ENCODE measurements around the gene HSF5. TPM values are rescaled to one million over a fixed set of nuclear protein-coding genes. Genes with fewer than 3 reads are reported as not detected.

Gene HSF5
- polyA plus RNA-seq, 3 donors, result 0.07 TPM; not detected in 2

- no peak overlapping the region for H3K27ac Mint-ChIP-seq
- Histone ChIP-seq H3K9ac (ENCODE audit: insufficient read depth, low read length, poor library complexity, severe bottlenecking) (no peak overlapping the region), H3K4me3 (replicated peaks in 1 of 3; ENCODE audit: low read depth in 2 of 3, low read length in 3 of 3) (no peak overlapping the region), H2AFZ (ENCODE audit: insufficient read depth, low read depth, low read length, poor library complexity, severe bottlenecking) (no peak overlapping the region), H3K9me3 (replicated peaks in 1 of 2; ENCODE audit: control insufficient read depth in 1 of 2, insufficient read depth in 1 of 2, low read length in 2 of 2) (no peaks in the 10 kb centered on the region), H3K4me2 (replicated peaks; ENCODE audit: extremely low read depth, low read length, poor library complexity, severe bottlenecking) (no peak overlapping the region), H3K27me3 (ENCODE audit: control insufficient read depth in 2 of 2, insufficient read depth in 2 of 2, low read length in 2 of 2) (no peaks in the 10 kb centered on the region), H3K79me2 (ENCODE audit: insufficient read depth, low read length) (no peaks in the 10 kb centered on the region), H3K36me3 (replicated peaks in 1 of 2; ENCODE audit: control insufficient read depth in 1 of 2, insufficient read depth in 2 of 2, low read length in 2 of 2) (no peaks in the 10 kb centered on the region), H4K20me1 (ENCODE audit: insufficient read depth, low read length) (no peaks in the 10 kb centered on the region), H3K27ac (ENCODE audit: low read depth in 1 of 2, low read length in 2 of 2) (no peak overlapping the region), H3K4me1 (ENCODE audit: control insufficient read depth in 1 of 2, insufficient read depth in 2 of 2, low read length in 2 of 2) (peaks cover 0 to 4% of the 10 kb centered on the region in 2 donors)
- TF ChIP-seq CTCF (IDR thresholded peaks at IDR 0.05), result no peak
- no peaks in the 10 kb centered on the region for H3K36me3 Mint-ChIP-seq
- peaks cover 3 to 6% (median 4%) of the 10 kb centered on the region in 3 donors for H3K27me3 Mint-ChIP-seq (ENCODE audit: low read depth in 3 of 3)
- H3K4me3 Mint-ChIP-seq, result no peak overlapping the region
- intact Hi-C loops (cut with micrococcal nuclease), result no loop called here
- WGBS (ENCODE audit: insufficient coverage), result 89% methylated on average over 5 of the region's 6 CpGs
- no peaks in the 10 kb centered on the region for H3K9me3 Mint-ChIP-seq
- DNase-seq, result no peak
- peaks cover 9% of the 10 kb centered on the region for H3K4me1 Mint-ChIP-seq
These were observed 8.1 kb downstream of the HSF5 start for GRCh38 chr17:58480090-58480489.

- H3K9ac ChIP-seq (ENCODE audit: insufficient read depth, low read length, poor library complexity, severe bottlenecking), result no peak overlapping the region
- no peak for TF ChIP-seq CTCF (IDR thresholded peaks at IDR 0.05)
- no peaks in the 10 kb centered on the region for H3K9me3 ChIP-seq (replicated peaks in 1 of 2; ENCODE audit: control insufficient read depth in 1 of 2, insufficient read depth in 1 of 2, low read length in 2 of 2)
- H3K27ac ChIP-seq (ENCODE audit: low read depth in 1 of 2, low read length in 2 of 2), result no peak overlapping the region
- H3K36me3 ChIP-seq (replicated peaks in 1 of 2; ENCODE audit: control insufficient read depth in 1 of 2, insufficient read depth in 2 of 2, low read length in 2 of 2), result no peaks in the 10 kb centered on the region
- DNase-seq, result no peak
- Mint-ChIP-seq H3K9me3 (no peaks in the 10 kb centered on the region), H3K27ac (no peak overlapping the region), H3K36me3 (no peaks in the 10 kb centered on the region), H3K27me3 (ENCODE audit: low read depth in 3 of 3) (peaks cover 2 to 7% (median 7%) of the 10 kb centered on the region in 3 donors), H3K4me3 (no peak overlapping the region), H3K4me1 (peaks cover 9% of the 10 kb centered on the region)
- peaks cover 0 to 4% of the 10 kb centered on the region in 2 donors for H3K4me1 ChIP-seq (ENCODE audit: control insufficient read depth in 1 of 2, insufficient read depth in 2 of 2, low read length in 2 of 2)
- H2AFZ ChIP-seq (ENCODE audit: insufficient read depth, low read depth, low read length, poor library complexity, severe bottlenecking), result no peak overlapping the region
- H3K4me3 ChIP-seq (replicated peaks in 1 of 3; ENCODE audit: low read depth in 2 of 3, low read length in 3 of 3), result no peak overlapping the region
- WGBS (ENCODE audit: insufficient coverage), result 100% methylated on average over 1 of the region's 18 CpGs
- no peaks in the 10 kb centered on the region for H4K20me1 ChIP-seq (ENCODE audit: insufficient read depth, low read length)
- H3K79me2 ChIP-seq (ENCODE audit: insufficient read depth, low read length), result no peaks in the 10 kb centered on the region
- intact Hi-C loops (cut with micrococcal nuclease), result no loop called here
- no peak overlapping the region for H3K4me2 ChIP-seq (replicated peaks; ENCODE audit: extremely low read depth, low read length, poor library complexity, severe bottlenecking)
- no peaks in the 10 kb centered on the region for H3K27me3 ChIP-seq (ENCODE audit: control insufficient read depth in 2 of 2, insufficient read depth in 2 of 2, low read length in 2 of 2)
These were observed 11.4 kb downstream of the HSF5 start for GRCh38 chr17:58476812-58477211.

Data from CD14-positive monocyte (primary cell).